Measurements from ENCODE around the gene COX4I1.

Gene COX4I1

DNA sequence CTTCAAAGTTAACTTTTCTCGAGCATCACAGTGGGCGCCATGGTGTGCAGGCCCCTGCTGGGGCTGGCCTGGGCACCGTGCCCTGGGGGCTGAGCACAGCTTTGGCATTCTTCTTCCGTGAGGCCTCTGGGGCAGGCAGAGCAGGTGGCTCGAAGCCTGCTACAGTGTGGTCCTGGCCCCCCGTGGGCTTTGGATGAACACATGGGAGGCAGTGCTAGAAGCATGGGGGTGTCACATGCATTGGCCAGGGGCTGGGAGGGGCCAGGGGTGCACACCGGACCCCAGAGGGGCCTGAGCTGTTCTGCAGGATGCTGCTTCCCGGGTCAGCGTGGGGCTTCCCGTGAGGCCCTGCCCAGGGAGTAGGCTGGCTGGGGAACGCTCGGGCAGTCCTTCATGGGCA, 36.5 kb upstream of the COX4I1 start:
- no peaks in the 10 kb centered on the region for H3K9me3 ChIP-seq
- H3K27me3 ChIP-seq: no peaks in the 10 kb centered on the region
- TF ChIP-seq, protein P1, sequence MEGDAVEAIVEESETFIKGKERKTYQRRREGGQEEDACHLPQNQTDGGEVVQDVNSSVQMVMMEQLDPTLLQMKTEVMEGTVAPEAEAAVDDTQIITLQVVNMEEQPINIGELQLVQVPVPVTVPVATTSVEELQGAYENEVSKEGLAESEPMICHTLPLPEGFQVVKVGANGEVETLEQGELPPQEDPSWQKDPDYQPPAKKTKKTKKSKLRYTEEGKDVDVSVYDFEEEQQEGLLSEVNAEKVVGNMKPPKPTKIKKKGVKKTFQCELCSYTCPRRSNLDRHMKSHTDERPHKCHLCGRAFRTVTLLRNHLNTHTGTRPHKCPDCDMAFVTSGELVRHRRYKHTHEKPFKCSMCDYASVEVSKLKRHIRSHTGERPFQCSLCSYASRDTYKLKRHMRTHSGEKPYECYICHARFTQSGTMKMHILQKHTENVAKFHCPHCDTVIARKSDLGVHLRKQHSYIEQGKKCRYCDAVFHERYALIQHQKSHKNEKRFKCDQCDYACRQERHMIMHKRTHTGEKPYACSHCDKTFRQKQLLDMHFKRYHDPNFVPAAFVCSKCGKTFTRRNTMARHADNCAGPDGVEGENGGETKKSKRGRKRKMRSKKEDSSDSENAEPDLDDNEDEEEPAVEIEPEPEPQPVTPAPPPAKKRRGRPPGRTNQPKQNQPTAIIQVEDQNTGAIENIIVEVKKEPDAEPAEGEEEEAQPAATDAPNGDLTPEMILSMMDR (IDR thresholded peaks at IDR 0.05): no peak
- peak overlapping the region; percentile 86 for H3K27ac ChIP-seq
- H3K4me1 ChIP-seq (ENCODE audit: control insufficient read depth in 1 of 2, insufficient read depth in 1 of 2, low read depth in 1 of 2, low read length in 1 of 2): peaks cover 50 to 57% of the 10 kb centered on the region in 2 experiments
- no peak overlapping the region for H3K4me3 ChIP-seq (ENCODE audit: low read depth in 1 of 2, low read length in 1 of 2)
- H3K36me3 ChIP-seq: peaks cover 8% of the 10 kb centered on the region

DNA sequence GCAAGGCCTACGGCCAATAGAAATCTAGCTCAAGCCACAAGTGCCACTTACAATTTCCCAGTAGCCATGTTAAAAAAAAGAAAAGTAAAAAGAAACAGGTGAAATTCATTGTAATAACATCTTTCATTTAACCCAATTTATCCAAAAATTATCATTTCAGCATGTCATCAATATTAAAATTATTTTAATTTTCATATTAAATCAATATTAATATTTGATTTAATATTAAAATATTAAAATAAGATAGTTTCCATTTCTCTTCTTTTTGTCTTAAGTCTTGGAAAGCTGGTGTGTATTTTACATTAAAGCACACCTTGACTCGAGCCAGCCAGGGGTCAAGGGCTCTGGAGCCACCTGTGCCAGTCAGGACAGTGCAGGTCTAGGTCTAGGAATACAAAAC, 35.9 kb upstream of the COX4I1 start:
- Histone ChIP-seq H3K4me3 (ENCODE audit: low read depth in 1 of 2, low read length in 1 of 2) (no peak overlapping the region), H3K27ac (no peak overlapping the region), H3K4me1 (ENCODE audit: control insufficient read depth in 1 of 2, insufficient read depth in 1 of 2, low read depth in 1 of 2, low read length in 1 of 2) (peaks cover 43 to 51% of the 10 kb centered on the region in 2 experiments), H3K36me3 (peaks cover 14% of the 10 kb centered on the region), H3K9me3 (no peaks in the 10 kb centered on the region), H3K27me3 (no peaks in the 10 kb centered on the region)
- TF ChIP-seq, protein P1 (IDR thresholded peaks at IDR 0.05): no peak

DNA sequence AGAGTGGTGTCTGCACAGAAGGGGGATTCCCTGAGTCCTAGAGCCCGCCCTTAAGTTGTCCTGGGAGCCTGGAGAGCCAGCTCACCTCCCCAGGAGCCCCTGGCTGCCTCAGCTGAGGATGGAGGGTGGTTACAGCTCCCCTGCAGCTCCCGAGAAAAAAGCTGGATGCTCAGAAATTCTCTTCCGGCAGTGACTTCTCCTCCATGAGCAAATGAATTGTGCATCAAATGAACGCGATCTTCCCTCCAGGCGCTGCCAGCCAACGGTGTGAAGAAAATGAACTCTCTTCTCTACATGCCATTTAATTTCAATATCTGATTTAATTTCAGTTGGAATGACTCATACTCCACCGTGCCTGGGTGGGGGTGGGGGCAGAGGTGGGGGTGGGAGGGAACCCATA, 34.3 kb upstream of the COX4I1 start:
- TF ChIP-seq, protein P1 (IDR thresholded peaks at IDR 0.05): no peak
- Histone ChIP-seq H3K36me3 (peaks cover 14% of the 10 kb centered on the region), H3K27ac (no peak overlapping the region), H3K27me3 (no peaks in the 10 kb centered on the region), H3K4me1 (ENCODE audit: control insufficient read depth in 1 of 2, insufficient read depth in 1 of 2, low read depth in 1 of 2, low read length in 1 of 2) (peaks cover 27 to 35% of the 10 kb centered on the region in 2 experiments), H3K4me3 (ENCODE audit: low read depth in 1 of 2, low read length in 1 of 2) (no peak overlapping the region), H3K9me3 (no peaks in the 10 kb centered on the region)

DNA sequence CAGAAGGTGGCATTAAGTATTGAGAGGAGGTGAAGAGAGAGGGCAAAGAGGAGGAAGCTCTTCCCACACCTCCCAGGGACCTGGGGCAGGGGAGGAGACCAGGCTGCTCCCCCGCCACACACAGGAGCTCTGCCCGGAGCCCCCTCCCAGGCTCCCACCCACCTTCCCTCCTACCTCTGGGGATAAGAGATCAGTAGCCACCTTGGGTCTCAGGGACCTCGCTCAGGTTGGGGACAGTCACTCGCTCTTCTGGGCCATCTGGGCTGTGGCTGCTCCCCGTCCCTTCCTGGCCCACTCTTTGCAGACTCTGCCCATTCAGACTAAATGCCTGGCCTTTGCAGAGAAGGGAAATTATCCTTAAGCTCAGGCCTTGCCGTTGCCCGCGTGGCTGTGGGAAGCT, 33.7 kb upstream of the COX4I1 start:
- no peaks in the 10 kb centered on the region for H3K27me3 ChIP-seq
- TF ChIP-seq, protein P1 (IDR thresholded peaks at IDR 0.05): no peak
- no peaks in the 10 kb centered on the region for H3K9me3 ChIP-seq
- H3K27ac ChIP-seq: no peak overlapping the region
- H3K4me1 ChIP-seq (ENCODE audit: control insufficient read depth in 1 of 2, insufficient read depth in 1 of 2, low read depth in 1 of 2, low read length in 1 of 2): peaks cover 22 to 29% of the 10 kb centered on the region in 2 experiments
- H3K4me3 ChIP-seq (ENCODE audit: low read depth in 1 of 2, low read length in 1 of 2): no peak overlapping the region
- peaks cover 18% of the 10 kb centered on the region for H3K36me3 ChIP-seq

DNA sequence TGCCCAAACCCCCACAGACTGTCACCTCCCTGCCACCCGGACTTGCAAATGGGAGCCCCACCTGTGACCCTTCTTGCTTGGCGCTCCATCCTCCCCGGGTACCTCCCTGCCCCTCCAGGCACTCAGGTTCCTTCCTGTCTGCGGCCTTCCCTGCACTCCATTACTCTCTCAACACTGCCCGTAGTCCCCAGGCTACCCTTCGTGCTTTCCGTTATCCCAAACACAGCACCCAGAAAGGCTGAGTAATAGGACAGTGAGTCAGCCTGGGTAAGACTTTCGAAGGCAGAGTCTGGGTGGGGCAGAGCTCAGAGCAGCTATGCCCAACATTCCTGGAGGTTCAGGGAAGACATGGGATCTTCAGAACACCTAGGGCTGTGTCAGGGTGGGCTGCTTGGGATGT, 32.0 kb upstream of the COX4I1 start:
- TF ChIP-seq, protein P1 (IDR thresholded peaks at IDR 0.05): no peak
- H3K9me3 ChIP-seq: no peaks in the 10 kb centered on the region
- no peaks in the 10 kb centered on the region for H3K27me3 ChIP-seq
- H3K36me3 ChIP-seq: peaks cover 26% of the 10 kb centered on the region
- peaks cover 4 to 12% of the 10 kb centered on the region in 2 experiments for H3K4me1 ChIP-seq (ENCODE audit: control insufficient read depth in 1 of 2, insufficient read depth in 1 of 2, low read depth in 1 of 2, low read length in 1 of 2)
- H3K27ac ChIP-seq: no peak overlapping the region
- H3K4me3 ChIP-seq (ENCODE audit: low read depth in 1 of 2, low read length in 1 of 2): no peak overlapping the region

DNA sequence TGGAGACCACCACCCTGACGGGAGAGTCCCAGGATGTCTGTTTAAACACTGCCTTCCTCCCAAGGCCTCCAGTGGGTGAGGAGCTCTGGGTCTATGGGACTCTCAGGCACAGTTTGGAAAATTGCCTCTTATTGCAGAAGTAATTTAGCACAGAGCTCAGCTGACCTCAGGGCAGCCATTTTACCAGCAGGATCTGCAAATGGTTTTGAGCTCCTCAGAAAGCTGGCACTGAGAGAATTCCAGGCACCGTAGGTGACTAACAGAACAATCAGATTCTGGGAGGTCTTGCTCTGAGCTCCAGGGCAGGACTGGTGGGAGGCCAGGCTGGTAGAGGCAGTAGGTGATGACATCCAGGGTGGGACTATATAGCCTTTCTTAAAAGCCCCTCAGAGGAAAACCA, 31.3 kb upstream of the COX4I1 start:
- no peak overlapping the region for H3K4me3 ChIP-seq (ENCODE audit: low read depth in 1 of 2, low read length in 1 of 2)
- no peak overlapping the region for H3K27ac ChIP-seq
- no peaks in the 10 kb centered on the region for H3K9me3 ChIP-seq
- no peaks in the 10 kb centered on the region for H3K27me3 ChIP-seq
- peaks cover 26% of the 10 kb centered on the region for H3K36me3 ChIP-seq
- H3K4me1 ChIP-seq (ENCODE audit: control insufficient read depth in 1 of 2, insufficient read depth in 1 of 2, low read depth in 1 of 2, low read length in 1 of 2): peaks cover 0 to 7% of the 10 kb centered on the region in 2 experiments
- TF ChIP-seq, protein P1 (IDR thresholded peaks at IDR 0.05): no peak

All from neutrophil (primary cell).